Activated naive CD8-positive, alpha-beta T cell treated with anti-CD3 and anti-CD28 coated beads, Interleukin-2, amount 50 U/mL, for 24 hours (primary cell): ENCODE results near the gene CCDC92B.
A peak's percentile ranks its signal among the peaks of the same experiment; 100 is the strongest.

ENCODE experiments used
- ATAC-seq: fragments of 150-1000 bp; cut with Tn5 transposase; one replicate; pipeline ENCODE4 v1.10.0; 2021
- DNase-seq: peaks from one replicate; pipeline ENCODE4 v3.0.0; 2021
- H3K27ac Mint-ChIP-seq: one replicate; pipeline ENCODE4 v1.8.0; 2021; ENCODE audit warnings: mild to moderate bottlenecking, mixed read lengths
- H3K27me3 Mint-ChIP-seq: one replicate; pipeline ENCODE4 v1.8.0; 2021; ENCODE audit warnings: mixed read lengths
- H3K36me3 Mint-ChIP-seq: one replicate; pipeline ENCODE4 v1.8.0; 2021; ENCODE audit warnings: low read depth, mixed read lengths
- H3K4me1 Mint-ChIP-seq: one replicate; pipeline ENCODE4 v1.8.0; 2021; ENCODE audit warnings: mixed read lengths
- H3K4me3 Mint-ChIP-seq: one replicate; pipeline ENCODE4 v1.8.0; 2021; ENCODE audit warnings: mild to moderate bottlenecking, moderate library complexity, mixed read lengths
- H3K9me3 Mint-ChIP-seq: one replicate; pipeline ENCODE4 v1.8.0; 2021; ENCODE audit warnings: mixed read lengths

The CCDC92B gene

DNA sequence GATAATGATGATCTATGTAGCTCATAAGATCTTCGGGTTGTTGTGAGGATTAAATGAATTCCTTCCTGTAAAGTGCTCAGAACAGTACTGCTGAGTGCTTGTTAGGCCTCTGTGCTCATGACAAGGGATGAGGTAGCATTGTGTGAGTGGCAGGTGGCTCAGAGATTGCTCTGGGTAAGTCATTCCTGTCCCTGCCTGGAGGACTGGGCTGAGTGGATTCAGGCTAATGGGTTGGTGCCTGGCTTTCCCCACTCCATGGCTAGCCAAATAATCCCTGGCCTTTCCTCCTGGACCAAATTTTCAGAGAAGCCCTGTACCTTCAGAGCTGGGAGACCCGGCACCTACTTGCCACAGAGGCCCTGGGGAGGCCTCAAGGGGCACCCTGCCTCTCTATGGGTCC is 1.3 kb upstream of the CCDC92B start:
- Mint-ChIP-seq H3K4me3 (no peak overlapping the region), H3K9me3 (no peaks in the 10 kb centered on the region), H3K27me3 (peaks cover 57% of the 10 kb centered on the region), H3K4me1 (peaks cover 2% of the 10 kb centered on the region), H3K36me3 (no peaks in the 10 kb centered on the region), H3K27ac (no peak overlapping the region)
- ATAC-seq (no peak), DNase-seq (no peak)

DNA sequence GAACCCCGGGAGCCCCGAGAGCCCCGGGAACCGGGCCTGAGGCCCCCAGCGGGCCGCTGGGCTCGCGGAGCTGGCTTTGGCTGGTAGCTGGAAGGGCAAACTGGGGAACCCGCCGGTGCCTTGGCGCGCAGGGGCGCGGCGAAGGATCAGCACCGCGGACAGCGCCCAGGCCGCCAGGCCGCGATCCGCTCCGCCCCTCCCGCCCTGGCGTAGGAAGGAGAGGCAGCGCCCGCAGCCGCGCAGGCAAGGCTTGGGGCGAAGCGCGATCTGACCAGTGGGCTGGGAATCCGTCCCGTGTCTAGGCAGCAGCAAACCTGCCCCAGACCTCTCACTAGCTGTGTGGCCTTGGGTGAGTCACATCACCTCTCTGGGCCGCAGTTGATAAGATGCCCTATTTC is 331 bp upstream of the CCDC92B start:
- ATAC-seq = peak; percentile 95
- peak; percentile 79 for DNase-seq
- no peak overlapping the region for H3K4me3 Mint-ChIP-seq
- no peaks in the 10 kb centered on the region for H3K4me1 Mint-ChIP-seq
- no peaks in the 10 kb centered on the region for H3K9me3 Mint-ChIP-seq
- H3K27ac Mint-ChIP-seq = no peak overlapping the region
- peaks cover 60% of the 10 kb centered on the region for H3K27me3 Mint-ChIP-seq
- no peaks in the 10 kb centered on the region for H3K36me3 Mint-ChIP-seq

DNA sequence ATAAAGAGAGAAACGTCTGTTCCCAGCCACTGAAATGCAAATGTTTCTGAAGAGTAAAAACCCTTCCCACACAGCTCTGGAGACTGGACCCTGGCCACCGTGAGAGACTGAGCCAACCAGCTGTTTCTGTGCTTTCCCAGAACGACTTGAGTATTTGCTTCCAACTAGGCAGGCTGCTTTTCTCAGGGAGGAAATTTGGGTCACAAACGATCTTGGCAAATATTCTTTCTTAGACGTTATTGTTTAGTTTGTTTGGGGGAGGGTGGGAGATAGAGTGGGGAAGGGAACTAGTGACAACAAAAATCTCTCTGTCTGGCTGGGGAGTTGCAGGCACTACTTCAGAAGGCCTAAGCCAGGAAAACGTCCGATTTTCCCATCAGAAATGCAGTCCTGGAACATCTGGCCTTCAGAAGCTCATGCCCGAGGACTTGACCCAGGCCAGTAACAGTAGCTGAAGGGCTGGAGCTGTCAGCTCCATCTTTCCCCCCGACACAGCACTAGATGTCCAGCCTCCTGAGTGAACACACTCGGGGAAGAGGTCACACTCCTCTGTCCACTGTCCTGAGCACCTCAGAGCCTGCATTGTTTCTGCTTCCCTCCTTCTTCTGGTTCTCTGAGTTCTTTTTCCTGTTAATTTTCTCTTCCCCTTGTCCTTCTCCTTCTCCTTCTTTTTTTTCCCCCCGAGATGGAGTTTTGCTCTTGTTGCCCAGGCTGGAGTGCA is 4.0 kb downstream of the CCDC92B start:
- H3K27me3 Mint-ChIP-seq = peaks cover 41% of the 10 kb centered on the region

GRCh38 chr17:2737693-2738092 is 11.8 kb downstream of the CCDC92B start:
- Mint-ChIP-seq H3K4me1 (no peaks in the 10 kb centered on the region), H3K36me3 (no peaks in the 10 kb centered on the region), H3K27ac (no peak overlapping the region), H3K9me3 (no peaks in the 10 kb centered on the region), H3K4me3 (no peak overlapping the region), H3K27me3 (peaks cover 8% of the 10 kb centered on the region)
- ATAC-seq (no peak), DNase-seq (no peak)

More for the DNA sequence above, 4.0 kb downstream of the CCDC92B start:
- Mint-ChIP-seq H3K9me3 (no peaks in the 10 kb centered on the region), H3K36me3 (no peaks in the 10 kb centered on the region), H3K4me3 (no peak overlapping the region), H3K4me1 (no peaks in the 10 kb centered on the region), H3K27ac (no peak overlapping the region)
- ATAC-seq = no peak
- no peak for DNase-seq

DNA sequence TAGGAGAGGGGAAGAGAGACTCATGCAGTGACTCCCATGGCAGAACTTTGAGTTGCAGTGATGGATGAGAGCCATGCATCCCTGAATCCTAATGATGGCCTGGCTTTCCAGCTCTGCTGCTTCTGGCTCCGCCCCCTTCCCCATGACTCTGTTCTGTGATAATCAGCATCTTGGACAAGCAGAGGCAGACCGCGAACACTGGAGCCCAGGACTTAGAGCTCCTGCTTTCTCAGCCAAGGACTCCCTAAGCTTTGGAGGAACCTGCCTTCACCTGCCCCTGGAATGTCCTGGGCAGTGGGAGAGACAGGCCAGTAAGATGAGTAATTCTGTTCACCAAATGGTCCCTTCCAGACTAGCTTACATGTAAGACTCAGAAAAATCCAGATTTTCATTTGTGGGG is 12.5 kb downstream of the CCDC92B start:
- H3K9me3 Mint-ChIP-seq = no peaks in the 10 kb centered on the region
- ATAC-seq (no peak), DNase-seq (no peak)
- H3K4me1 Mint-ChIP-seq = no peaks in the 10 kb centered on the region
- H3K4me3 Mint-ChIP-seq = no peak overlapping the region
- H3K36me3 Mint-ChIP-seq = no peaks in the 10 kb centered on the region
- H3K27me3 Mint-ChIP-seq = peaks cover 8% of the 10 kb centered on the region
- H3K27ac Mint-ChIP-seq = no peak overlapping the region

DNA sequence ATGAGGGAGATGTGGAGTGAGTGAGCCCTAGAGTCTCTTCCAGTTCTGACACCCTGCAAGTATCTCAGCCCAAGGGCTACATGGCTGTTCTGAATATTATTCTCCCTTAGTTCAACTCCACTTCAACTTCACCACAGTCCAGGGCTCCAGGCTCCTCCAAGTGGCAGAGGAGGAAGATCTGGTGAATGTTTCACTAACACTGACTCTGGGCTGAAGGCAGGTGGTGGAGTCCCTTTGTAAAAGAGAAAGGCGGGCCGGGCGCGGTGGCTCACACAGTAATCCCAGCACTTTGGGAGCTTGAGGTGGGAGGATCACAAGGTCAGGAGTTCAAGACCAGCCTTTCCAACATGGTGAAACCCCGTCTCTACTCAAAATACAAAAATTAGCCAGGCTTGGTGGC is 13.6 kb downstream of the CCDC92B start:
- H3K4me3 Mint-ChIP-seq = no peak overlapping the region
- H3K4me1 Mint-ChIP-seq = no peaks in the 10 kb centered on the region
- no peak overlapping the region for H3K27ac Mint-ChIP-seq
- no peaks in the 10 kb centered on the region for H3K36me3 Mint-ChIP-seq
- DNase-seq (no peak), ATAC-seq (no peak)
- peaks cover 7% of the 10 kb centered on the region for H3K27me3 Mint-ChIP-seq
- no peaks in the 10 kb centered on the region for H3K9me3 Mint-ChIP-seq

DNA sequence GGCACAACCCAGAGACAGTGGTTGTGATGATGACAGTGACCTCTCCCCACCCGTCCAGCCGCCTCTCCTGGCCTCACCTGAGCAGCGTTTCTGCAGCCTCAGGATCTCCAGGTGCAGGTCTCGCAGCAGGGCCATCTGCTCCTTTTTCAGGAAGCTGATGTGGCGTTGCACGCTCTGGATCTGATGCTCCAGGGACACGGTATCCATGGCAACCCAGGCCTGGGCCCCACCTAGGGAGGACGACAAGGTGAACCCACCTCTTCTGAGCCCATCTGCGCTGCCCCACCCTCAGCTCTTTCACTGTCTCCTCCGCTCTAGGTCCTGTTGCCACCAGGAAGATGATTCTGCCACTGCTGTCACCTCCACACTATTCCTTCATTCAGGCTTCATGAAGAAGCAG is 14.5 kb downstream of the CCDC92B start:
- Mint-ChIP-seq H3K36me3 (no peaks in the 10 kb centered on the region), H3K9me3 (no peaks in the 10 kb centered on the region), H3K4me1 (no peaks in the 10 kb centered on the region), H3K27ac (no peak overlapping the region), H3K4me3 (no peak overlapping the region), H3K27me3 (peaks cover 7% of the 10 kb centered on the region)
- no peak for ATAC-seq
- DNase-seq = no peak

DNA sequence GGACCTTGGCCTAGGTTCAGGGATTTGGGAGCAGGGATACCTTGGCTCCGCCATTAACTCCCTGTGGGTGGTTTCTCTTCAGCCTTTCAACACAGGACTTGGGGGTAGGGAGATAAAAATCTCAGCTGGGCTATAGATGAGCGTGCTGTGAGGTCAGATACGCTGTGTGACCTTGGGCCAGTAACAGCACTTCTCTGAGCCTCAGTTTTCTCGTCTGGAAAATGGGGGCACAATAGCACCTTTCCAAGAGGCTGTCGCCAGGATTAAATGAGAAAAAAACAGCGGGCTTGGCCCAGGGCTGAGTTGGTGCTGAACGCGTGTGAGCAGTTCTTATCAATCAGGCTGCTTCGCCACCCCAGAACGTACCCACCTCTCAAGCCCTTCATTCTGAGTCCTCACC is 17.6 kb downstream of the CCDC92B start:
- Mint-ChIP-seq H3K9me3 (no peaks in the 10 kb centered on the region), H3K27me3 (peaks cover 21% of the 10 kb centered on the region), H3K4me1 (no peaks in the 10 kb centered on the region), H3K4me3 (no peak overlapping the region), H3K27ac (no peak overlapping the region), H3K36me3 (no peaks in the 10 kb centered on the region)
- DNase-seq (no peak), ATAC-seq (no peak)

GRCh38 chr17:2730764-2731353 is 18.6 kb downstream of the CCDC92B start:
- no peak for ATAC-seq

GRCh38 chr17:2724784-2725164 is 24.7 kb downstream of the CCDC92B start:
- ATAC-seq (peak; percentile 70), DNase-seq (peak; percentile 36)
- Mint-ChIP-seq H3K4me1 (peaks cover 13% of the 10 kb centered on the region), H3K9me3 (no peaks in the 10 kb centered on the region), H3K4me3 (no peak overlapping the region), H3K27ac (no peak overlapping the region), H3K27me3 (peaks cover 35% of the 10 kb centered on the region), H3K36me3 (no peaks in the 10 kb centered on the region)

More at GRCh38 chr17:2730764-2731353, 18.6 kb downstream of the CCDC92B start:
- Mint-ChIP-seq H3K27ac (no peak overlapping the region), H3K36me3 (no peaks in the 10 kb centered on the region), H3K9me3 (no peaks in the 10 kb centered on the region), H3K4me3 (no peak overlapping the region), H3K27me3 (peaks cover 22% of the 10 kb centered on the region), H3K4me1 (no peaks in the 10 kb centered on the region)
- no peak for DNase-seq

- Mint-ChIP-seq H3K4me1 (peaks cover 13% of the 10 kb centered on the region), H3K27ac (no peak overlapping the region), H3K4me3 (no peak overlapping the region), H3K9me3 (no peaks in the 10 kb centered on the region), H3K36me3 (no peaks in the 10 kb centered on the region), H3K27me3 (peaks cover 35% of the 10 kb centered on the region)
- DNase-seq = no peak
- no peak for ATAC-seq
These were observed 25.3 kb downstream of the CCDC92B start for GRCh38 chr17:2723997-2724783.

GRCh38 chr17:2723505-2723996 is 25.9 kb downstream of the CCDC92B start:
- peaks cover 33% of the 10 kb centered on the region for H3K27me3 Mint-ChIP-seq
- no peaks in the 10 kb centered on the region for H3K36me3 Mint-ChIP-seq
- peaks cover 13% of the 10 kb centered on the region for H3K4me1 Mint-ChIP-seq
- DNase-seq (no peak), ATAC-seq (no peak)
- H3K4me3 Mint-ChIP-seq = no peak overlapping the region
- no peaks in the 10 kb centered on the region for H3K9me3 Mint-ChIP-seq
- H3K27ac Mint-ChIP-seq = no peak overlapping the region

GRCh38 chr17:2722611-2723010 is 26.8 kb downstream of the CCDC92B start:
- peaks cover 13% of the 10 kb centered on the region for H3K4me1 Mint-ChIP-seq
- ATAC-seq = no peak
- DNase-seq = no peak
- peaks cover 28% of the 10 kb centered on the region for H3K27me3 Mint-ChIP-seq
- no peaks in the 10 kb centered on the region for H3K9me3 Mint-ChIP-seq
- no peak overlapping the region for H3K27ac Mint-ChIP-seq
- no peaks in the 10 kb centered on the region for H3K36me3 Mint-ChIP-seq
- no peak overlapping the region for H3K4me3 Mint-ChIP-seq

DNA sequence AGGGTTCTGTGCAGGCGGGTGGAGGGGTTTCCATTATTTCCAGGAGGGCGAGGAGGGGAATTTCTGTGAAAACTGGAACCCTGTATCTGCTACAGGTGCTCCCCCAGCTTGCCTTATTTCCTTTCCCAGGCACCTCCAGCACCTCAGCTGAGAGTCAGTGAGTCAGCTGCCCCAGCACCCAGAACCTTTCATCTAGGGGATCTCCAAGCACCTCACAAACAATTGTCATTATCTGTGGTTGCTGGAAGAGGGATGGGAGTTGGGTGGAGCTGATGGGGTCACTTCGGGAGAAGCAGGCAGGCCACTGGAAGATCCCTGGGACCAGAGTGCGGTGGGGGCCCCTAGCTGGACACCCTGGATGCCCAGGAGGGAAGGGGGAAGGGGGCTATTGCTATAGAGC is 27.8 kb downstream of the CCDC92B start:
- Mint-ChIP-seq H3K9me3 (no peaks in the 10 kb centered on the region), H3K27me3 (peaks cover 19% of the 10 kb centered on the region), H3K27ac (no peak overlapping the region), H3K4me1 (peaks cover 13% of the 10 kb centered on the region), H3K36me3 (no peaks in the 10 kb centered on the region), H3K4me3 (no peak overlapping the region)
- DNase-seq (no peak), ATAC-seq (peak; percentile 47)

- no peak overlapping the region for H3K27ac Mint-ChIP-seq
- no peak overlapping the region for H3K4me3 Mint-ChIP-seq
- peaks cover 12% of the 10 kb centered on the region for H3K27me3 Mint-ChIP-seq
- H3K9me3 Mint-ChIP-seq = no peaks in the 10 kb centered on the region
- DNase-seq (no peak), ATAC-seq (no peak)
- H3K36me3 Mint-ChIP-seq = no peaks in the 10 kb centered on the region
- peaks cover 11% of the 10 kb centered on the region for H3K4me1 Mint-ChIP-seq
These were observed 29.6 kb downstream of the CCDC92B start for GRCh38 chr17:2719861-2720260.
